SH-SY5Y (cell line): Measurements from ENCODE around the gene NTM.

Experiments used
- GATA2 ChIP-seq: IDR thresholded peaks from 2 replicates; pipeline ENCODE4 v1.6.1; 2011; ENCODE audit warnings: mild to moderate bottlenecking, low read depth, low read length
- GATA3 ChIP-seq: IDR thresholded peaks from 2 replicates; pipeline ENCODE4 v1.6.1; 2011; ENCODE audit warnings: low read depth, mild to moderate bottlenecking, low read length, moderate library complexity

DNA sequence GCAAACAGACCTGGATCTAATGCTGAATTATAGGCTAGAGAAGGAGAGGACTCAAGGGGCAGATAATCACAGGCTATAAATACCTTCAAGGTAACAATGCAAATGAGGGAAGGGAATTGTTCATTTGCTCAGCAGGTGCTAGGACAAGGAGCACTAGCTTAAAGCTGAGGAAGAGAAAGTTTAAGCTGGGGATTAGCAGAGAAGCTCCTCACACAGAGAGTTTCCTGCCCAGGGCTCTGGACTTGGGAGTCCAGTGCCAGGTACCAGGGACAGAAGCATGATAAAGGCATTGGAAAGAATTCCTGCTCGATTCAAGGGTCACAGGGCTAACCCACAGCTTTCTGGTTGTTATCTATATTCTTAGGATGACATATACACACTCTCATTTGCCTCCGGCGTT is 509.9 kb downstream of the NTM start:
- no peak for TF ChIP-seq GATA2
- no peak for TF ChIP-seq GATA3
